ENCODE results near the gene CD58.

The CD58 gene

DNA sequence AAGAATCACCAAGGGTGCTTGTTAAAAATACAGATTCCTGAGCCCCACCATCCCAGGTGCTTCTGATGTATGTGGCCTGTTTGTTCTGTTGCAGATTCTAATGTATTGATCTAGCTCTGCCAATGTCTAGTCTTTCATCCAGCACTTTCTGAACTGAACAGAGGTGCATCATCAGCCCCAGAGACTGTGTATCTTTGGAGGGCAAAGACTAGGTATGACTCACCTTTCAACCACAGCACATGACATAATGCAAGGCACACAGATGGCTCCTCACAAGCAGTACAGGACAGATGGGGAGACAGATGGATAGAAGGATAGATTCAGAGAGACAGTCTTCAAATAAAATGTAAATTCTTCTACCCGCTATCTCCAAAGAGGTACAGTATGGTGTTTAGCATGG, 32.3 kb downstream of the CD58 start:
- peak in 1 of 2 experiments; percentile 45 for DNase-seq

DNA sequence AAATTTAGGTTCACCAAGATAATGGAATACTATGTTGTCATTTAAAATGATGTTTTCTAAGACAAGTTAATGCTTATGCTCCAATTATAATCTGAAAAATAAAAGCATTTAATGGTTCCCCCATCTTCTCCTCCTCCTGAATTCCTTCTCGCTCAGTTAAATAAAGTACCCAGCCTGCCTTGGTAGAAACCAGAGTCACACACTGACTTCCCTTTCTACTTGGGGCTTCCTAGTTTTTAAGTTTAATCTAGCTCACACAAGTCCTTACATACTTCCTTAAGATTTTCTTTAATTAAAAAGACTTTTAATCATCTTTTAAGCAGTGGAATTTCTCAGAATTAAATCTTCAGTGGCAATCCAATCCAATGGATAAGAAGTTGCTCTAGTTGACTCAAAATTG, 32.9 kb downstream of the CD58 start:
- DNase-seq, result no peak

DNA sequence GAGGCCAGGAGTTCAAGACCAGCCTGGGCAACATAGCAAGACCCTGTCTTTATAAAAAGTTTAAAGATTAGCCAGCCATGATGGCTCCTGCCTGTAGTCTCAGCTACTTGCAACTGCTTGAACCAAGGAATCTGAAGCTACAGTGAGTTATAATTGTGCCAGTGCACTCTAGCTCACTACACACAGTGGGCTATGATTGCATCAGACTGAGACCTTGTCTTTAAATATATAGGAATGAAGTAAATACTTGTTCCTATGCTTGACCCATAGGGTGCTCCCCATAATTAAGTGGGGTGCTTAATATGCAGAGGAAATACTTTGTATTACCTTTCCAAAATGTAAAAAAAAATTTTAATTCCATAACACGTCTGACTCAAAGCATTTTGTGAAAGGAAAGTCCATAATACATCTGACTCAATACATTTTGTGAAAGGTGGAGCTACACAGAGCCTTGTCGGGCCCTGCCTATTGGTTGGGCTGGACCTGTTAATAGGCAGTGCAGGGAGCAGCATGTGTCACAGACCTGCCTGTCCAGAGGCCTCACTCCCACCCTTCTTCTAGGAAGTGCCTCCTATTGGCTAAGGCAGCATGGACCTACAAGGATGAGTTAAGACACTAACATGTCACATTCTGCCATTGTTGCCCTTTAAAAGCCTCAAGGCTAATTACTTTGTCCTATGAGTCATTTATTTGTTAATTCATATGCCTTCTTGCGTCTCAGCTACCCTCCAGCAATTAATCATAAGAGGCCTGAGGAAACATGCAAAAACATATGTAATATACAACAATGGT, 33.6 kb downstream of the CD58 start:
- no peak for DNase-seq

DNA sequence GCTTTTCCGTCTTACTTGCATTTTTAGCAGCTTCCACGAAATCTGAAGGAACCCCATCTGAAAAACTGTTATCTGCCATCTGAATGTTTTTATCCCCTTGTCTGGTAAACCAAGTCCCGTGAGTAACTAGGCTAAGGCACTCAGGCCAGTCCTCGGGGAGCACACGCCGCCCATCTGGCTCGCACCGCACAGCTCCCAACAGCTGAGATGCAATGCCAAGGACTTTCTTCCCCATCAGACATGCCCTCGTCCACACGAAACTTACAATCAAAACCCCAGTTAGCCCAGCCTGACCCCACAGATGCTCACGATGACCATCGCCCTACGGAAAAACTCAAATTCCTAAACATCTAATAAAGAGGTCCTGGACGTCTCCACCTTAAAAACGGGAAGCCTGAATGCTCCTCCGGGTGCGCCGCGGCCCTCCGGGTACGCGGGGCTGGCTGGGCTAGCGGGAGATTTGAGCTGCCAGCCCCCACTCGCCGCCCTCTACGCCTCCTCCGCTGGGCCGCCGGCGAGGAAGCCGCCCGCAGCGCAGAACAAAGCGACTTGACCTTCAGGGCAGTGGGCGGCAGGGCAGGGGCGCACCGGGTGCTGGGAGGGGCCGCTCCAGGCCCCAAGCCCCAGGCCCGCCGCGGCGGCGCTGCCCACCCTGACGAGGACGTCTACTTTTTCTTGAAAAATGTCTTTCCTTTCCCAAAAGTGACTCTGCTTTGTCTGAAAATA, 36.6 kb downstream of the CD58 start:
- DNase-seq, result no peak

DNA sequence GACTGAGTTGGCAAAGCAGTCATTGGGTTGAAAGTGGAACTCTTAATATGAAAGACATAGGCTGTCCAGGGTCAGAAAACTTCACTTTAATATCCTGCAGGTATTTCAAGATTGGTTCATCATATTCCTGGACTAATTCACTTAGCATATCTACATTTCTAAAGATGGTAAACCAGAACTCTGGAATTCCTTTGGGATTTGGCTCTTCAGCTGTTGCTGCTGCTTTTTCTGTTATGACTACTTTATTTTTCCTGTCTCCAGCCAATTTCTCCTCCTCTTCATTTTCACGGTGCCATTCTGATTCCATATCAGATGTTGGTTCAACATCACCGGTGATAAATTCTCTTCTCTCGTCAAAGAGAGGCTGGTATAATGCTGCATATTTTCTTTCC, 37.4 kb downstream of the CD58 start:
- DNase-seq, result no peak

- DNase-seq, result no peak
These were observed 38.0 kb downstream of the CD58 start for GRCh38 chr1:116532671-116533428.

DNA sequence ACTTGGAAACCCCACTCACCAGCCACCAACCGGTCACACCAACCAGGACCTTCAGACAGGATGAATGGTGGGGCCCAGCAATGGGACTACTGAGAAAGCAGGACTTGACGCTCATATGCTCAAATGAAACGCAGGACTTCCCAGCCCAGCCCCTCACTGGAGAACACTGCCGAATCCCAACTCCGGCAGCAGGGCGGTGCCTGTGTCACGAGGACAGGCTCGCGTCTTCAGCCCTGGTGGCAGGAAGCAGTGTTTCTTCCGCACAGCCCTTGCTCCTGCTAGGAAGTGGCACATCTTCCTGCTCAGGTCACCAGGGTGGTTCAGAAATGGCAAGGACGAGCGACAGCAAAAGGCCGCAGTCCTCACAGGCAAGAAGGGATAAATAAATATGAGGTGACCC, 38.9 kb downstream of the CD58 start:
- no peak for DNase-seq

DNA sequence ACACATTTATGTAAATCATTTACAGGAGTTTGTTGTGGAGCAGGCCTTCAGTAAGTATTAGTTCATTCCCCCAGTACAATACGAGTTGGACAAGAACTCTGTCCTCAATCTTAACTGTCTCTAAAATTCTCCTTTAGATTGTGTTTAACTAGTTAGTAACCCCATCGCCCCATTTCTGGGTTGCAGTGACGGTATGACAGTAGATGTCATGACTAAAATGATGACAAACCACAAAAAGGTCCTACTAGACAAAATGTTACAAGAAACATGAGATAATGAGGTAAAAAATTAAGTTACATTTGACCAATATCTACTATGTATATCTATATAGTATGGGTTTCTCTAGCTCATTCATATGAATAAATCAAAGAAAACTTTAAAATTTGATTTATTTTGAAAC, 41.1 kb downstream of the CD58 start:
- DNase-seq, result no peak

DNA sequence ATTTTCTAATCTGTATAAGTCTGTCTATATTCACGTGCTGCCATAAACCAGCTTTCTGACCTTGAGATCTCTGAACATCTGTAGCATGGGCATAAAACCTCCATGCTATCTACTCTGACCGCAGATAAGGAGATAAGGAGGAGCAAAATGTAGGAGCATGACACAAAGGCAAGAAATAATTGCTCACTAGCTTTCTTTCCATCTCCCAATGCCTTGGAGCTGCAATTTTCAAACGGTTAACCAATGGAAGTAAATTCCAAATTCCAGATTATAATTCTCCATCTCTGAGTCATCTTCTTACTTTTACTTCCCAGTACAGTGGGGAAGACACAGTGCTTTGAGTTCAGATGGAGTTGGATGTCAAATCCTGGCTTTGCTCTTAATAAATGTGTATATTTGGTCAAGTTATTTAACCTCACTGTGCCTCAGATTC, 41.6 kb downstream of the CD58 start:
- DNase-seq, result no peak

GRCh38 chr1:116528329-116529083, 42.3 kb downstream of the CD58 start:
- DNase-seq, result no peak

DNA sequence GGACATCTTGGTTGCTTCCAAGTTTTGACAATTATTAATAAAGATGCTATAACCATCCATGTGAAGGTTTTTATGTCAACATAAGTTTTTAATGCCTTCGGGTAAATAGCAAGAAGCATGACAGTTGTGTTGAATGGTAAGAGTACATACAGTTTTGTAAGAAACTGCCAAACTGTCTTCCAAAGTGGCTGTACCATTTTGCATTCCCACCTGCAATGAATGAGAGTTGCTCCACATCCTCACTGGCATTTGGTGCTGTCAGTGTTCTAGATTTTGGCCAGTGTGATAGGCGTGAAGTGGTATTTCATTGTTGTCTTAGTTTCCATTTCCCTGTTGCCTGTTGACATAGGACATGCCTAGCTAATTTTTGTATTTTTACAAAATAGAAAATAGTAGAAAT, 45.4 kb downstream of the CD58 start:
- no peak for DNase-seq

DNA sequence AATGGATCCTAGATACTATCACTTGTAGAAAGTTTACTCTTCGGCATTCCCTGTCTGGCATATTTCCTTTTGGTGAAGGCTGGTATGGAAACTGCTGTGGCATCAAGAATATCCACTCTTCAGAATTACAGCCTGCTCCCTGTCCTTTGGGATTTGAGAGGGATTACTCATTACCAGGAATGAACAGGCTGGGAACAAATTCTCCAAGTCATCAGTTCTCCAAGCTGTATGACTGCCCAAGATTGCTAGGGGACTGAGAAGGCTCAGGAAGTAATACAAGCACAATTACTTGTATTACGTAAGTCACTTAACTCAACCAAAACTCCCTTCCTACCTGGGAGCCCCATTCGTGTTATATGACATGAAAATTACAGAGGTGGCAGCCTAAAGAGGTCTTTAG, 49.6 kb downstream of the CD58 start:
- DNase-seq, result no peak

GRCh38 chr1:116518400-116518799, 52.4 kb downstream of the CD58 start:
- no peak for DNase-seq

- DNase-seq, result no peak
These were observed 54.2 kb downstream of the CD58 start for GRCh38 chr1:116516631-116517030.

DNA sequence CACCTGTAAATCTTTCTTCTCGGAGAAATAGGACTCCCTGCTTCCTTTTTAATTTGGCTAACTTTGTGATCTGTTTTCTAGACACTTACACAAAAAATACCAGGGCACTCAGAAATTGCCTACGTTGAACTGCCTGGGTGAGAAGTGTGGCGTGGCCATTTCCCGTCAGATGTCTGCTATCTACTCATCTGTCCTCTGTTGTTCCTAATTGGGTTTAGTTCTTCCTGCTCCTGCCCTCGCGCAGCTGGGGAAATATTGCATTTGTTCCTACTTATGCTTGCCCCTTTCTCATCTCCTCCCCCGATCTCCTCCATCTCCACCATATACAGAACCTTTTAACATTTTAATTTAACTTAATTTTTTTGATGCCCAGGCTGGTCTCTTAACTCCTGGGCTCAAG, 55.1 kb downstream of the CD58 start:
- peak in 1 of 2 experiments; percentile 37 for DNase-seq

DNA sequence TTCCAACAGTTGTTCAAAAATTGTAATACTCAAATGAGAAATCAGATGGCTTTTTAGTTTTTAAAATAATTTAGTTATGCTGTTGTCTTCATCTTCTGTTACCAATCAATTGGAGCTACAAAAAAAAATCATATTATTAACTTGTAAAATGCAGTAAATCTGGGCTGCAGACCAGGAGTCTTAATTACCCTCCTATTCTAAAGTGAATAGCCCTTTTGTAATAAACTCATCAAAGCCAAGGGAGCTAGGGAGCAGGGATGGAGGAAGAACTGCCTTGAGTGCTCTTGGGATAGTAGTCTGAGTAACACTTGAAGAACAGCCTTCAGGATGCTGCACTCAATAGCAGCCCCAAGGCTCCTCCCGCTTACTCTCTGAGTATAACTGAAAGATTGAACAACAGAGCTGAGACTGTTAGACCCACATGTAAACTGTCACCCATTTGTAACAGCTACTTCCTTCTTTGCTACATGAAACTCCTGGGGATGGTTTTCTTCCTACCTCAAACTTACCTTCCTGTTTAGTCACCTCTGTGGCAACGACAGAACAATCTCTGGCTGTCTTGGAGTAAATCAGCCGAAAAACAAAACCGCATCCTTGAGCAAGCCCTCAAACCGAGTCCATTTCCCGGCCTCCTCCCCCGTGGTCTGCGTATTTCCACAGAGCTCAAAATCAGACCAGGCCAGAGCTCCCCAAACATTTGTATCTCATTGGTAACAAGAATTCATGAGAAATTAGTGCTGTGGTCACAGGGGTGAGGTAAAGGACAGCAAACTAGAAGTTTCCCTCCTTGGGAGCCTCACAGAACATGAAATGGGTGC, 55.9 kb downstream of the CD58 start:
- peak; percentile 77 to 80 for DNase-seq

DNA sequence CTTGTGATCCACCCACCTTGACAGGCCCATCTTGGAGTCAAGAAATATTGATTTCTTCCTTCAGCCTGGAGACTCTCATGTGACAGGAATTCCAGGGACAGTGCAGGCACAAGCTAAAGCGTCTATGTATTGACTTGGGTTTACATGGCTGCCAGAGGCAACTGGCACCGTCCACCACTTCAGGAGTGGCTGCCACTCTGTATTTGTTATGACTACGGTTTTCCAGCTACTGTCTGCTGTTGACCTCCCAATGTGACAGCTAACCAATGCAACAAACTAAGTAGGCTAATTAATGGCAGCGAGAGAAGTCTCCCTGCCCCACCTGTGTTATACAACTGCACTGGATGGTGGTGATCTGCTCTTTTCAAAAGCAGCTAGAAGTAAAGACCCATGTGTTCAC, 56.9 kb downstream of the CD58 start:
- no peak for DNase-seq

DNA sequence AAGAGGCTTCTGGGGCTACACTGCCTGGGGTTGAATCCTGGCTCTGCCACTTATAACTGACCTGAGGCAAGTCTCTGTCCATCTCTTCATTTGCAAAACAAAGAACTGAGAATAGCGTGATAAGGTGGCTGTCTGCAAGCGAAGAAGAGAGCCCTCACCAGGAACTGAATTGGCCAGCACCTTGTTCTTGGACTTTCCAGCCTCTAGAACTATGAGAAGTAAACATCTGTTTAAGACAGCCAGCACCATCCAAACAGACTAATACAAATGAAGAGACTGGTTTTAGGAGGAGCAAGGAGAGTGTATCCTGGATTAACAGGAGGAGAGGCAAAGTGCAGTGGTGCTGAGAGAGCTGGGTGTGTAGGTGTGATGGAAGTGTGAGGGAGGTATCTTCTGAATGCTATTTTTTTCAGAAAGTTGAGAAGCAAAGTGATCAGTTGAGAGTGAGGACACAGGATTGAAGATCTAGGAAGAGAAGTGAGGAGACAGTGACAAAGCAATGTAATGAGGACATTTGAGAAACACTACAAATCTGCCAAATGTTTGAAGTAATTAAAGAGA, 59.3 kb downstream of the CD58 start:
- DNase-seq, result no peak

DNA sequence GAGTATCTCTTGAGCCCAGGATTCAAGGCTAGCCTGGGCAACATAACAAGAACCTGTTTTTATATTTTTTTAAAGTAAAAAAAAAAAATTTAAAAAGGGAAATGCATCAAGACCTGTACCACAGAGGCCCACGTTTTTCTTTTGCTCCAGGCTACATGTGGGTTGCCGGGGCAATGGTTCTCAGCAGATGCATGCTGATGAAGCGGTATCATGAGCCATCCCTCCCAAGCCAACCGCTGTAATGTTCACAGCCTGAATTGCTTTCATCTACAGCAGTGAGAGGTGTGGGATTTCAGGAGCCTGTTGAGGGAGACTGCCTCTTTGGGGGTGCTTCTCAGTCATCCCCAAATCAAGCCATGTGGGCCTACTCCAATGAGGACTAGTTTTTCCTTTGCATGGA, 60.5 kb downstream of the CD58 start:
- no peak for DNase-seq

DNA sequence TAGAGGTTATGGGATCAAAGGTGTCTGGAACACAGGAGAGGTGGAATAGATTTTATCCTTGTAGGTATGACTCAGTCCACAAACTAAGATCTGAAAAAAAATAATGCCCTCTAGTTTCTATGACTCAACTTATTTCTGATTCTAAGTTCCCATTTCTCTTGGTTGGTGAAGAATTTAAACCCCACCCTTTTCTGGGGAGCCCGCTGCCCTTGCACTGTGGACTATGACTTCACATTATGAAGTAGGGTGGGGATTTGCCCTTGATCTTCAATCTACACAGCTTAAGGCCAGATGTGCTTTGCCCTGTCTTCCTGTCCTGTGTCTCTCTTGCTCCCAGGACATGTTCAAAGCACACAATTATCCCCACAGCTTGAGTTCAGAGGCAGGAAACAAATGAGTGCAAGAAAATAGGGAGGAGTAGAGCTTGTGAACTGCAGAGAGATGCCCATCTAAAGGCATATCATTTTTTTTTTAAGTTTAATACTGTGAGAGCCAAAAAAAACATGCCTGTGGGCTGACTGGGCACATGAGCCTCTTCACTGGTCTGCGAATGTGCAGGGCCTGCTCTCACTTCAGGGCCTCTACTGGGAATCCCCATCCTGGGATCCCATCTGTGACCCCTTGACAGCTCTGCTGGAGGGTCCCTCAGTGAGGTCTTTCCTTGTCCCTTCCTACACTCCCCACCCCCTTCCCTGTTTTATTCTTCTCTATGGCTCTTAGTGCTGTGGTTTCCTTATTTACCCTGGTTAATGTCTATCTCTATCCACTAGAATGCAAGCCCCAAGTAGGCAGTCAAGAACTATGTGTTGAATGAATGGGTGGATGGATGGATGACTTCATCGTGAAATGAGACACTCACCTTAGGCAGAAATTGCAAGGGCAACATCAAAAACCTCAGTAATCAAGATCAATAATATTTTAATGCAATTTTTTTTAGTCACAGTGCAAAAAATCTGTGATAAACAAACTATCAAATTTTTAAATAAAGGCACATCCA, 61.5 kb downstream of the CD58 start:
- DNase-seq, result peak; percentile 55 to 66

Measured in activated T-cell treated with anti-CD3 and anti-CD28 coated beads, Interleukin-2, amount 50 U/mL, for 48 hours (primary cell).